LNCaP clone FGC (cell line): ENCODE data around the gene TFDP2.

Source experiments
- DNase-seq: peaks from one replicate; pipeline ENCODE4 v3.0.0-alpha.2; 2011; ENCODE audit warnings: low read depth
- H3K4me3 ChIP-seq: 2 replicates; pipeline ENCODE4 v1.5.1; 2011; ENCODE audit warnings: mild to moderate bottlenecking, low read depth, low read length, control low read depth
- CTCF ChIP-seq: IDR thresholded peaks from 2 replicates; pipeline ENCODE4 v1.5.1; 2012; ENCODE audit warnings: mild to moderate bottlenecking; ENCODE audit not compliant: control insufficient read depth, insufficient read depth; ENCODE audit errors: extremely low read depth

TFDP2 gene

DNA sequence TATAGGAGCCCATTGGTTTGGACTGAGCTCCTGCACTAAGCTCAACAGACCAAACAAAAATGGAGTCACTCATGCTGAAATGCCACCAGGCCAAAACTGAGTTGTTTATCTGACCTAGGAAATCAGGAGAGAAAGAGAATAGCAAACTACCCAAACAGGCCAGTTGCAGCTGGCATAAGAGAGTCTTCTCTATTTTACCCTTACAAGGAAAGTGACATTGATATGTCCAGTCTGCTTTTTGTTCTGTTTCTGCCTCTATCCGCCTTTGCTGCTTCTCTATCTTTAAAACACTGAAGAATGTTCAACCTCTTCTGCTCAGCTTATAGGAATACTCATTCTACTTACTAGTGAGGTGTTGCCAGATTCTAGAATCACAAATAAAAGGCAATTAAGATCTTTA is 177.8 kb downstream of the TFDP2 start:
- TF ChIP-seq CTCF = no peak
- DNase-seq = no peak
- no peak overlapping the region for H3K4me3 ChIP-seq

- no peak for TF ChIP-seq CTCF
- no peak for DNase-seq
- H3K4me3 ChIP-seq = no peak overlapping the region
Observed at GRCh38 chr3:141969711-141970110, 179.6 kb downstream of the TFDP2 start.

DNA sequence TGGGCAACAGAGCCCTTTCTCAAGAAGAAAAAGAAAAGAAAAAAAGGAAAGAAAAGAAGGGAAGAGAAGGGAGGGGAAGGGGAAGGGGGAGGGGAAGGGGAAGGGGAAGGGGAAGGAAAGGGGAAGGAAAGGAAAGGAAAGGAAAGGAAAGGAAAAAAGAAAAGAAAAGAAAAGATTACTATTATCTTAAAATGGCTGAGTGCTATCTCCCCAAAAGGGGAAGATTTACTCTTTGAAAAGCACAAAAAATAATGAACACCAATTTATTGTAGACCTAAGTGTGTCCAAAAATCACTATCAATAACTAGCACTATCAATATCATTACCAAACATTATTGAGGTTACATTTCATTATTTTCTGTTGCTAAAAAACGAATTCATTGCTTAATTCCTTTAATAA is 183.9 kb downstream of the TFDP2 start:
- H3K4me3 ChIP-seq = no peak overlapping the region
- DNase-seq = no peak
- TF ChIP-seq CTCF = no peak

GRCh38 chr3:141963301-141963700 is 186.0 kb downstream of the TFDP2 start:
- no peak overlapping the region for H3K4me3 ChIP-seq
- no peak for DNase-seq
- TF ChIP-seq CTCF = no peak

GRCh38 chr3:141960731-141961130 is 188.6 kb downstream of the TFDP2 start:
- no peak for TF ChIP-seq CTCF
- DNase-seq = no peak
- no peak overlapping the region for H3K4me3 ChIP-seq

DNA sequence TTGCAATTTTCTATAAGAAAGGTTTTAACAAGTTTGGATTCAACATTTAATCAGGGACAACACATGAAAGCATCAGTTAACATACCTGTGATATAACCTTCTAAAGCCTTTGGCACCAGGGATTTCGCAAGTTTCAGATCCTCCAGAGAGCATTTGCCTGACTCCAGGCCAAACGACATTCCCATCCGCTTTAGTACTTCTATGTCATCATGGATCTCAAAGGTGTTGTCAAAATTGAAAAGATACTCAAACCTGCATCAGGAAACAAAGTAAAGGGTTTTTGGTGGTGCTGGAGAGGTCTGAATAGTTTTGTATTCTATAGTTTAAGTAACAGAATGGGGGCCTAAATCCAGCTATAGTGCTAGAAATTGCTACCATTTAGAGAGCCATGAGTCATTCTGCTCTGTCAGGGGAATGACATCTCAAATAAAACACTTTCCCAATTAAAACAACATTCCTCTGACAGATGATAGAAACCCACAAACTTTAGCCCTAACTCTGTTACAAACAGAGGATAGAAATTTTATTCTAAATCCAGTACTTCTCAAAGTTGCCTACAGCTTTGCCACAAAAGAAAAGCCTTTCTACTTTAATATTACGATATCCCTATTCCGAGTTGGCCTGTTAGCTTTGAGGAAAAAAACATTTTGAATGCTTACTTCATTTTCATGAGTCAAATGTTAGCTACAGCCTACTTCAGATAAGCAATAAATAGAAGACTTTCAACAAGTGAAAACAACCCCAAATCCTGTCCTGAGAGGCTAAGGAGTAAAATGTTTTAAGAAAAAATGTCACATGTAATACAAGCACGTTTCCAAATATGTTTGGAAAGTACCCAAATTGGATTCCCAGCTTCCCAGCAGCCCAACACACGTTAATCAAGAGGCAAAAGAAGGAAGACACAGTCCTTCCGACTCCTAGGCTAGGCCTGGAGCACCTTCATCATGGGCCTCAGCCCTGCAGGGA is 189.5 kb downstream of the TFDP2 start:
- no peak for DNase-seq
- no peak overlapping the region for H3K4me3 ChIP-seq
- TF ChIP-seq CTCF = no peak
